COLO668 (cell line): Measurements from ENCODE around the gene STKLD1.
"Not testable (repeated sequence)": the region's sequence is repeated elsewhere in the genome, so short reads cannot be mapped to it uniquely, and the experiment has no call there.

Source experiments
- DNase-seq: peaks from one replicate; lab custom pipeline; 2025; ENCODE audit not compliant: unreplicated experiment; lab: John Stamatoyannopoulos, UW

Gene STKLD1

DNA sequence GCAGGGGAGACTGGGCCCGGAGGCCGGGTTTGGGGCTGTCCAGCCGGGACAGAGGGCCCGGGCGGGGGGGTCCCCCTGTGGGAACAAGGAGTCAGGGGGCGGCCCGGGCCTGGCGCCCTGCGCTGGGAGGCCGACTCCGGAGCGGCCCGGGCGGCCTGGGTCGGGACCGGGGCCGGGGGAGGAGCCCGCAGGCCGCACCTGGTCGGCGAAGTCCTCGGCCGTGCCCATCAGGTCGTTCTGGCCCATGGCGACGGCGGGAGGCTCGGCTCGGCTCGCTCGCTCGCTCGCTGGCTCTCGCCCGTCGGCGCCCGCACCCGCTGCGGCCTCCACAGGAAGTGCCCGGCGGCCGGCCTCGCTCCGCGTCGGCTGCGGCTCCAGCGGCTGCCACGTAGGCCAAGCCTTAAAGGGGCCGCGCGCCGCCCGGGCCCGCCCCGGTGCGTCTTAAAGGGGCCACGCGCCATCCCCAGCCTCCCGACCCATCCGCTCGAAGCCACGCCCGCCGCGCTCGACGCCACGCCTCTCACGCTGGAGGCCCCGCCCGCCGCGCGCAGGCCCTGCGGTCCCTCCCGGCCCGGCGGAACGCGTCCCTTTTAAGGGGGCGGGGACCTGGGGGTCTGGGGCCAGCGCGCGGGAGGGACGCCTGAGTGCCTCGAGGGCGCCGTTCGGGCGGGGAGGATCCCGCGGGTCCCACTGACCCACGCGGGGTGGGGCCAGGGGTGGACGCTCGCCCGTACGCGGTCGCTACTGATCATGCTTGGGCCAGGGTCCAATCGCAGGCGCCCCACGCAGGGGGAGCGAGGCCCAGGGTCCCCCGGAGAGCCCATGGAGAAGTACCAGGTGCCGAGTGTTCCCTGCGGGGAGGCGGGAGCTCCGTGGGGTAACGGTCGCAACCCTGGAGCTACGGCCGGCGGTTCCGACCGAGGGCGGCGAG lies at the start of gene STKLD1, which contains the start of gene SURF4:
Gene STKLD1 (plus strand): TSS at position 643 of the 931 bp plus-strand sequence. CDS start 108 bp downstream, at position 751.
Gene SURF4 (minus strand): TSS at position 337 of the 931 bp plus-strand sequence. CDS start 91 bp downstream, at position 246.
- DNase-seq, result peak; percentile 98

DNA sequence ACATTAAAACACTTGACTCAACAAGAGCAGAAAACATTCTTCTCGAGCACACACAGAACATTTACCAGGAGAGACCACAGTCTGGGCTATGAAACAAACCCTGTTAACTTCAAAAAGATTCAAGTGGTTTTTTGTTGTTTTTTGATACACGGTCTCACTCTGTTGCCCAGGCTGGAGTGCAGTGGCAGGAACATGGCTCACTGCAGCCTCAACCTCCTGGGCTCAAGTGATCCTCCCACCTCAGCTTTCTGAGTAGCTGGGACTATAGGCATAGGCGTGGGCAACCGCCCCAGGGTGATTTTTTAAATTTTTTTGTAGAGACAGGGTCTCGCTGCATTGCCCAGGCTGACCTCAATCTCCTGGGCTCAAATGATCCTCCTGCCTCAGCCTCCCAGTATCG lies 49.1 kb upstream of the STKLD1 start:
- DNase-seq, result not testable (repeated sequence)

DNA sequence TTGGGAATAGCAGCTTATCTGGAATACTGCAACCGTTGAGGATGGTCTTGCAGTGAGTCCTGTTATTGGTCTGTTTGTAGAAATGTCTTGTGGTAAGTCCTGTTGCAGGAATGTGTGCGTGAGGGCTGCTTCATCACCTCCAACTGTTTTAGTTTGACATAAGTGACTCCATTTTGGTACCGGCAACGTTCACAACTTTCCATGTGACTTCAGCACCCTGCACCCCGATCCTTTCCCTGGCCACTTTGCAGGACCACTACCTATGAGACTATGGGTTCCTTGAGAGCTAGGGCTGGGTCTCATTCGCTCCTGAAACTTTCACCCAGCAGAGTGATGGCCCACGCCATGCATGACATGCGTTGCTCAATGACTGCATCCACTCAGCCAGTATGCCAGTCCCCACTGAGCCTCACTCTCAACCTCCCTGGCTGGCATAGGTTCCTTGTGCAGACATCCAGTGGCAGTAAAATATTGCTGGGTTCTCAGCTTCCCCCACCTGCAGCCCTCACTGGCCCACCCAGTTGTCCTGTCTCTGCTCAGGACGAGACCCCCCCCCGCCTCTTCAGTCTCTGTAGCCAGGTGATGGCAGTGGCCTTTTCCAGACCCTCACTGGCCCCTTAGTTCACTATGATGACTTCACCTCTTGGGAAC lies 48.2 kb upstream of the STKLD1 start:
- no peak for DNase-seq

DNA sequence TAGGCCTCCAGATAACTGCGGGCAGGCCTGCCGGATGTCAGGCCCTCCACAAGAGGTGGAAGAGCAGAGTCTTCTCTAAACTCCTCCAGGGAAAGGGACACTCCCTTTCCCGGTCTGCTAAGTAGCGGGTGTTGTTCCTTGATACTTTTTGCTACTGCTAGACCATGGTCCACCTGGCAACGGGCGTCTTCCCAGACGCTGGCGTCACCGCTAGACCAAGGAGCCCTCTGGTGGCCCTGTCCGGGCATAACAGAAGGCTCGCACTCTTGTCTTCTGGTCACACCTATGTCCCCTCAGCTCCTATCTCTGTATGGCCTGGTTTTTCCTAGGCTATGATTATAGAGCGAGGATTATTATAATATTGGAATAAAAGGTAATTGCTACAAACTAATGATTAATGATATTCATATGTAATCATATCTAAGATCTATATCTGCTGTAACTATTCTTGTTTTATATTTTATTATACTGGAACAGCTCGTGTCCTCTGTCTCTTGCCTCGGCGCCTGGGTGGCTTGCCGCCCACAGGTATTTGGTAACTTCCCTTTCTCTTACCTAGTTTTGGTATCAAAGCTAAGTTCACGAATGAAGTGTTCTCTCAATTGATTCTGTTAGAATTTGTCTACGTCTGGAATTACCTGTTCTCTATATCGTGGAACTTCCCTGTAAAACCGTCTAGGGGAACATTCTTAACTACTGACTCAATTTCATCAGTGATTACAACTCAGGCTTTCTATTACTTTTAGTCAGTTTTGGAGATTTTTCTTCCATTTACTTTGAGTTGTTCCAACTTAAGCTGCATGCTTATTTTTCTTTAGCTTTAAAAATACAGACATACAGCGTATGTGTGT lies 46.6 kb upstream of the STKLD1 start:
- not testable (repeated sequence) for DNase-seq

DNA sequence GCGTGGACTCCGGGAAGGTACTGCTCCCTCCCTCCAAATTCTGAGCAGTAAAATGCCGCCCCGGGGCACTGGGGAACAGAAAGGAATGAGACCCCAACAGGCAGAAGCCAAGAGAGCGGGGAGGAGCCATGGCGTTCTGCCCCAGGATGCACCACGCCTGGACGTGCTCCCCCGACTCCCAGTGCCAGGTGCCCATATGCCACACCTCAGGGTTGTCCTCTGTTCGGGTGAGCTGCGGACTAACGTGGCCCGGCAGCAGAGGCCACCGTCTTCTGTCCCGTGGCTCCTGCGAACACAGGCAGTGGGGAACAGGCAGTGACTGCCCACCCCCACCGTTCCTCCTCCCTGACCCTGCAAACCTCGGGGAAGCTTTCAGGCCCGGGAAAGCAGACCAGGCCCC lies 44.9 kb upstream of the STKLD1 start:
- no peak for DNase-seq

DNA sequence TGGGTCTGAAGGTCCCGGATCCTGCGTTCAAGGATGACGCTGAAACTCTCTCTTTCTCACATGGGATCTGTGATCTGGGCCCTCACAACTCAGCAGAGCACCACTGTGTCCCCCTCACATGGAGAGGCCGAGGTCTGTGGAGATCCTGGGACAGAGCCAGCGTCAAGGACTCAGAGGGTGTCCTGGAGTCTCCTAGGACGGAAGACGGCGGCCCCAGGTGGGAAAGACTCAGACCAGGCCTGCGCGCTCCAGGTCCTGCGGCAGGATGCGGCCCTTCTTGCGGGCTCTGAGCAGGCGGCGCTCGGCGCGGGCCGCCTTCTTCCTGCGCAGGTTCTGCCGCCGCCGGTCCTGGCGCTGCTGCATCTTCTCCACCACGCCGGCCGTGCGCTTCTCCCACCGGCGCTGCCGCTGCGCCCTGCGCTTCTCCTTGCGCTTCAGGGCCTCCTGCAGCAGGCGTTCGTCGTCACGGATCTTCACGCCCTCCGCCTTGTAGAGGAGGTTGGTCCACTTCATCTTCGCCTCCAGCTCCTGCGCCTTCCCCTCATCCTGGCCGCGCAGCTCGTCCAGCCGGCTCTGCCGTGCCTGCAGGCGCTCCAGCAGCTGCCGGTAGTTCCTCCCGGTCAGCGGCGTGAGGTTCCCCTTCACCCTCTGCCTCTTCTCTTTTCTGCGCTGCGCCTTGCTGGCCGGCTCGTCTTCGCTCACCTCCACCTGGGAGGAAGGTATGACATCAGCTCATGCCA lies 44.4 kb upstream of the STKLD1 start:
- no peak for DNase-seq

DNA sequence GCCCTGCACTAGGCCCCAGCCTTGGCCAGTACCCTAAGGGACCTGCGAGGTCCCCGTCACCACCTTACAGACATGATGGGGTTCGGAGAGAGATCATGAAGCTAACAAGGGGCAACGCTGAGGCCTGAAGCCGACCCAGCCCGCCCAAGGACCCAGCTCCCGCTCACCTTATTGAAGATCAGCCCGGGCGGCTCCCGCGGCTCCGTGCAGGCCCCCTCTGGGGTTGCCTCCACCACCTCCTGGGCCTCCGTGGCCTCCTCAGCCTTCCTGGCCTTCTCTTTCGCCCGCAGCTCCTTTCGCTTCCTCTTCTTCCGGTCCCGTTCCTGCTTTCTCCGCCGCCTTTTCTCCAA lies 43.8 kb upstream of the STKLD1 start:
- DNase-seq, result no peak

DNA sequence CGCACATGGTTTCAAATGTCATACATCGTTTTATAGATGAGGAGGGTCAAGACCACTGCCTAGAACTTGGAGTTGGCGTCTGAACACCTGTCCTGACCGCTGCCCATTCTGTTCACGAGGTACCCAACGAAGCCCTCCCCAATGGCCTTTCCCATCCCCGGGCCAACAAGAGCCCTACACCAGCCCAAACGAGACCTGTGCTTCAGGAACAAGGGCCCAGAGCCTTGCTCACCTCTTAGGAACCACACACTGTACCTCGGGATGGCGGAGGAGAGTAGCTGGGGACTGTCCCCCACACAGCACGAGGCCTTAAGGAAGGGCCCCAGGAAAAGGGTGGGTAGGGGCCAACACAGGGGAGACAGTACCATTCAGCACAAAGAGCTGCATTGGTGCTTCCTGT lies 43.2 kb upstream of the STKLD1 start:
- no peak for DNase-seq

DNA sequence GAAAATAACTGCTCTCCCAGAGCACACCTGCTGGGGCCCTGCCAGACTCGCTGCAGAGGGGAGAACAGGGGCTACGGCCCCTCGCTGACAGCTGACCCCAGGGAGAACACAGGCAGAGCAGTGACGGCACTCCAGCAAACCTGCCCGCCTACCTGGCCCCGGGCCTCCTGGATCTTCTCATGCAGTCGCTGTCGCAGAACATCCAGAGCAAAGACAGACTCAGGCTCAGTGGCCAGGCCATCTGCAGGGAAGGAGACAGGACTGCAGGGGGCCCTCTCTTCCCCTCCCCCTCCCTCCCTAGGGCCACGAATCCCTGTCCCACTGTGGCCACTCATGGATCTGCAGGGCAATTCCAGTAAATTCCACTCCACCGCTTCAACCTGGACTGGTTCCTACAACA lies 42.6 kb upstream of the STKLD1 start:
- no peak for DNase-seq

DNA sequence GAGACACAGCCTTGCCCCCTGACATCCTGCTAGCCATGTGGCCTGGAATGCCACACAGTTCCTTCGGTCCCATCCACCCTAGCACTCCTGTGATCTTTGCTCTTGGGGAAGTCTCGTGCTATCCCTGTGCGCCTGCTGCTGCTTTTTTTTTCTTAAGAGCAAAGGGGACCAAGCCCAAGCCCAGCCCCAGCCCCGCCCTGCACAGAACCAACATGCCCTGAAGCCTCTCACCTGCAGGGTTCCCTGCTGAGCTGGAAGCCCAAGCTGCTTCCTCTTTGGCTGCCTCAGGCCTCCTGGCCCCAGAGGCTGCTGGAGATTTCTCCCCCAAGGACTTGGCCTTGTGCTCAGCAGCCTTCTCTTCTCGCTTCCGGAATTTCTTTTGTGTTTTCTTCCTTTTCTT lies 42.0 kb upstream of the STKLD1 start:
- DNase-seq, result peak; percentile 33

DNA sequence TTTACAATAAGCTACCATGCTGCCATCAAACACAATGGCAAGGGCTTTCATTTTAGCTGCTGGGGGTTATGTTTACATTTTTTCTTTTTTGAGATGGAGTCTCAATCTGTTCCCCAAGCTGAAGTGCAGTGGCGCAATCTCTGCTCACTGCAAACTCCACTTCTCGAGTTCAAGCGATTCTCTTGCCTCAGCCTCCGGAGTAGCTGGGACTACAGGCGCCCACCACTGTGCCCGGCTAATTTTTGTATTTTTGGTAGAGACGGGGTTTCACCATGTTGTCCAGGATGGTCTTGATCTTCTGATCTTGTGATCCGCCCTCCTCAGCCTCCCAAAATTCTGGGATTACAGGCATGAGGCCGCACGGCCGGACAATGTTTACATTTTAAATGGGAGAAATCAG lies 41.3 kb upstream of the STKLD1 start:
- DNase-seq, result not testable (repeated sequence)

DNA sequence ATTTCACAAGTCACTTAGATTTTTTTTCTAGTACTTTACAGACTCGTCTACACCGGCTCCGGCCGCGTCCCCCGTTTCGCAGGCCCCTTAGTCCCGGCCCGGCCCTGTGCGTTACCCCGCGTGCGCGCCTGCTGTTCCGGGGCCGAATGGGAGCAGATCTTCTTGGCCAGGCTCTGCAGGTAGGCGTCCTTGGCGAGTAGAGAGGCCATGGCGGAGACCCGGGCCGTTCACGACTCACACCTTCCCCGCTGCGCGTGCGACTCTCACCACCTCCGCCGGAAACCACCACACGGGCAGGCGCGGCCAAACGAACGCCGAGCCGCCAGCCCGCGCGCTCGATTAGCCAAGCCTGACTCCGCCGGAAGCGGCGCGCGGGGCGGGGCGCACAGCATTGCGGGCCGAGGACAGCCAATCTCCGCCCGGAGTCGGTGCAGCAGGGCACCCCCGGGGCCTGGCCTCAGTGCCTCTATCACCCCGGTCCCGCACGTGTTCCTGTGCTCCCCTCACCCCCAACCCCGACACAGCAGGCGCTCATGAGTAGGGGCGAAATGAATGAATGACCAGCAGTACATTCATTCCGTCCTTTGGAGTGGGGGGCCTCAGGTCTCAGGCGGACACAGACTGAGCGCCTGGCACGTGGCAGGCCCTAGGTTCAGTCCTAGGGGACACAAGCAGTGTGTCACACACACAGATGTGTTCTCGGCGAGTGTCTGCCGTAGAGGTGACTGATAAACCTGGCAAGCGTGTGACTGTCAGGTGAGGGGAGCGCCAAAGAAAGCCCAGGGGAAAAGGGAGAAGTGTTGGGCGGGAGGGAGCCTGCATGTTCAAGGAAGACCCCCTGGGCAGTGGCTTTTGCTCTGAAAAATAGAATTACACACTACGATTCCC lies 40.0 kb upstream of the STKLD1 start, which contains the start of gene SURF6:
Gene SURF6 (minus strand): TSS at position 265 of the 888 bp plus-strand sequence. CDS start 56 bp downstream, at position 209.
- DNase-seq, result peak; percentile 97

DNA sequence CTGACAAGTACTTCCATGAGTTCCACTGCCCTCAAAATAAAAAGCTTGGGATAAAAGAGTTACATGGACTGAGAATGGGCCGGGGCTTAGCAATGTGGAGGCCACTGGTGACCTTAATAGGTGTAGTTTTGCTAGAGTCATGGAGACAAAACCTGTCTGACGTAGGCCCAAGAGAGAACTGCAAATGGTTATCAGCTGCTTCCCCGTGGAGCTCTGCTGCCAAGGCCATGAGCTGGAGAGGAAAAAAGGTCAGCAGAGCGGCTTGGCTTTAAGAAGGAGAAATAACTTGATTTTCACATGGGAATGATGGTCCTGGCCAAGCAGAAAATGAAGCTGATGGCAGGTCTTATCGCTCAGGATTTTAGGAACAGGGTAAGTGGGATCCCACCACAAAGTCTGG lies 36.5 kb upstream of the STKLD1 start:
- no peak for DNase-seq

DNA sequence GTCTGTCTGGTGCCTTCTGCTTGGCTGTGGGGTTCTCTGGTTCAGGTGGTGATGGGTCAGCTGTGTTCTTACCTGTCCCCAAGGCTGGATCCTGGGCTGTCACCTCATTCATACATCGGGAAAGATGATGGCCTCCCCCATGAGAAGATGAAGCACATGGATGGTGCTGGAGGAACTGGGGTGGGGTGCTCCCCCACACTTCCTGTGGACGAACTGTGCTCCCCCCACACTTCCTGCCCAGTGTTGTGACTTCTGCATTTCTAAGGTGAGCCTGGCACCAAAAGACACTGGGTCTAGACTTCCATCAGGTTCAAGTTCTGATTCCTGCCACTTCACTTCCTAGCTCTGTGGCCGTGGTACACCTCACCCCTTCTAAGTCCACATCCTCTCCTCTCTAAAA lies 35.9 kb upstream of the STKLD1 start:
- DNase-seq, result no peak

DNA sequence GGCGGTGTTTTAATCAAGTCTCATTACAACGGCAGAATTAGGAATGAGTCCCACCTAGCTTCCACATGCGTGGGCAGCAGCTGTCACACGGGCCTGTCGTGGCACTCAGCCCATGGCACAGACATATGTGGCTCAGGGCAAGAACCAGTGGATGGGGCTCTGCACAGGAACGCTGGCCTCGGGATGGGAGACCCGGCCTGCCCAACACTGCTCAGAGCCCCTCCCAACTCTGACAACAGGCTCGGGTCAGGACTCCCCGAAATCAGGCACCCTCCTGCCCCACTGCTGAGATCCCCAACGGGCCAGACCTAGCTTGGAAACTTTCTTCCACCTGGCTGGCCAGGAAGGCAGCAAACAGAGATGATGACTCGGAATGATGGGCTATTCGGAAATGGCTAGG lies 35.2 kb upstream of the STKLD1 start:
- no peak for DNase-seq

DNA sequence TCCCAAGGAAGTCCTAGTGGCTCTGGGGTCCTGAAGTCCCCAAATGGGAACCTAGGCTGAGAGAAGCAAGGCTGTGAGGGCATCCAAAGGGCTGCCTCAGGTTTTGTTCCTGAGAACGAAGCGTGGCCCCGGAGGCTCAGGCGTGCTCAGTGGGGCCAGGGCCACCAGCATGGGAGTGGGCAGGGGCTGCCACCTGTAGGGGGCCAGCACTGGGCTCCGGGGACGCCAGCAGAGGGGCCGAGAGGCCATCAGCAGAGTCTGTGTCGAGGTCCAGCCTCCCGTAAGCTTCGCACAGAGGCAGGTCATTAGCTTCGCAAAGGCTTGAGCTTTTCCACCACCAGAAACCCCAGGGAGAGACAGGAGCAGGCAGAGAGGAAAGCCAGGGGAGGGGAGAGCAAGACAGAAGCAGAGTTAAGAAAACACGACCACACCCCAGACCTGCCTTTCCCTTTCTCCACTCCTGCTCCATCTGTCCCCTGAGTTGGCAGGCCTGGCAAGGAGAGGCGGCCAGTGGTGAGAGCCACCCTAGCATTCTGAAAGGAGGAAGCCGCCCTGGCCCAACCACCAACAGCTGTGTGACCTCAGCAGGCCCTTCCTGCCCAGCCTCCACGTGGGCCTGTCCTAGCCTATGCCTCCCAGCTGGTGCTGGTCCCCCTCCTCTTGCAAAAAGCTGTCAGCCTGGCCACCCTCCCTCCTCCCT lies 34.6 kb upstream of the STKLD1 start:
- DNase-seq, result no peak

DNA sequence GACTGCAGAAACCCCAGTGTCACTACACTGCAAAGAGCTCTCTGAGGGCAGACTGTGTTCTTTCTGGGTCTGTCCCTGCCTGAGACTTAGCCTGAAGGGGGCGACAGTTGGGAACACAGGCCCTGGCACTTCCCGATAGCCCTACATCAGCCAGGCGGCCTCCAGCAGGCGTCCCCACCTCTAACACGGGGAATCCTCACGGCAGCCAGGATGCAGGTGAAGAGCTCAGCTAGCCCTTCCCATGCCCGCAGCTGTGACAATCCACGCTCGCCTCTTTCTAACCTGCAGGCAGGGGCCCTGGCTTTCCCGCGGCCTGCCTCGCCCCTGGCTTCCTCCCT lies 34.1 kb upstream of the STKLD1 start:
- peak; percentile 4 for DNase-seq

DNA sequence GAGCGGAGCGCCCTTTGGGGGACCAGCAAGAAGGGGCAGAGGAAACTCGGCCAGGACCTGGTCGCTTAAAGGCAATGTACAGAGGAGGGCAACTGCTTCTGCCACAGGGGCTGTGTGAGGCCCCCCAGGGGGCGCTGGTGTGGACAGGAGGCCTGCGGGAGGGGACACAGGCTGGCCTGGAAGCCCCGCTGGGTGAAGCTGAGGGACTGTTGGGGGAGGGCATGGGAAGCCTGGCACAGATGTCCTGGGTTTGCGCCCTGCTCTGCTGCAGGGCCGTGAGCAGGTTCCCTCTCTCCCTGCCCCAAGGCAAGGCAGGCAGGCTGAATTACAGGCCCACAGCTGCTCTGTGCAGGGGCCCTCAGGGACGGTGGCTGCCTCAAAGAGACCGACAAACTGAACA lies 33.6 kb upstream of the STKLD1 start:
- DNase-seq, result peak; percentile 10

DNA sequence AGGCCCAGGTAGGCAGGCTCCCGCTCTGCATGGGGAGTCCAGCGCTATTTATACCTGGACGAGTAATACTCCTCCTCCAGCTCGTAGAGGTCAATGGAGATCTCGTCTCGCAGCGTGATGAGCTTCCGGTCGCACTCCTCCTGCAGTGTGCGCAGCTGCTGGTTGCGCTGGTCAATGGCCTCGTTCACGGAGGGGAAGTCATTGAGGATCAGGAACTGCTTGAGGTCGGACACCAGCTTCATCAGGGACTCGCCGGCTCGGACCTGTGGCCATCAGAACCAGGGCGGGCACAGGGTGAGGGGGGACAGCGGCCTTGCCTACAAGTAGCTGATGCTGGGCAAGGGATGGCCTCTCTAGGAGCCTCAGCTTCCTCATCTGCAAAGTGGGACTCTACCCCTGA lies 32.1 kb upstream of the STKLD1 start:
- DNase-seq, result no peak
